Large intestine (tissue), 3 donors: Measurements from ENCODE around the gene RAB3IP. TPM values are rescaled to one million over a fixed set of nuclear protein-coding genes. Genes with fewer than 3 reads are reported as not detected.
A peak's percentile ranks its signal among the peaks of the same experiment; 100 is the strongest.
"Not testable (repeated sequence)": the region's sequence is repeated elsewhere in the genome, so short reads cannot be mapped to it uniquely, and the experiment has no call there.

Experiments used
- DNase-seq, 2 donors: peaks; one replicate each; pipeline versions ENCODE4 v3.0.0 to v3.0.0-alpha.2; 2013
- H3K27ac ChIP-seq: one replicate; pipeline ENCODE4 v1.5.1; 2013; ENCODE audit warnings: low read length
- H3K27me3 ChIP-seq: 2 replicates; pipeline ENCODE4 v1.6.1; 2013; ENCODE audit warnings: low read length; ENCODE audit not compliant: control insufficient read depth, insufficient read depth
- H3K36me3 ChIP-seq: 2 replicates; pipeline ENCODE4 v1.6.1; 2013; ENCODE audit warnings: low read length; ENCODE audit not compliant: control insufficient read depth, insufficient read depth
- H3K4me1 ChIP-seq: one replicate; pipeline ENCODE4 v1.6.1; 2013; ENCODE audit warnings: low read length; ENCODE audit not compliant: control insufficient read depth, insufficient read depth
- H3K4me3 ChIP-seq: one replicate; pipeline ENCODE4 v1.5.1; 2013; ENCODE audit warnings: low read length
- H3K9me3 ChIP-seq: one replicate; pipeline ENCODE4 v1.6.1; 2013; ENCODE audit warnings: mild to moderate bottlenecking, low read depth, low read length, moderate library complexity; ENCODE audit not compliant: control insufficient read depth
- WGBS: methylation state at CpG from one replicate; pipeline ENCODE4 v1.1.5; 2013; ENCODE audit warnings: low lambda C conversion rate; ENCODE audit not compliant: insufficient coverage; 5-methylcytosine and 5-hydroxymethylcytosine counted together
- polyA plus RNA-seq: library from polyadenylated mRNA; unstranded; fragments of 120-200 nt; gene quantifications from one replicate; pipeline ENCODE4 v1.2.1, GENCODE V29; 2013

RAB3IP gene
- polyA plus RNA-seq, 1 donor, result 58.6 TPM

GRCh38 chr12:69807101-69807897 is 68.6 kb downstream of the RAB3IP start:
- not testable (repeated sequence) for DNase-seq, H3K4me1 ChIP-seq, H3K4me3 ChIP-seq, H3K36me3 ChIP-seq, H3K27me3 ChIP-seq, H3K27ac ChIP-seq
- H3K9me3 ChIP-seq, result peaks cover 13% of the 10 kb centered on the region
- no CpG with 5 or more reads among the region's 62 CpGs for WGBS

GRCh38 chr12:69810870-69811498 is 72.3 kb downstream of the RAB3IP start:
- no peak for DNase-seq
- Histone ChIP-seq H3K27me3 (no peaks in the 10 kb centered on the region), H3K27ac (no peak overlapping the region), H3K4me3 (no peak overlapping the region), H3K4me1 (no peaks in the 10 kb centered on the region), H3K36me3 (peaks cover 2% of the 10 kb centered on the region), H3K9me3 (peaks cover 13% of the 10 kb centered on the region)
- WGBS, result 100% methylated on average over 2 of the region's 4 CpGs

GRCh38 chr12:69816082-69816481 is 77.4 kb downstream of the RAB3IP start:
- no peaks in the 10 kb centered on the region for H3K4me1 ChIP-seq
- H3K36me3 ChIP-seq, result peaks cover 2% of the 10 kb centered on the region
- 93% methylated on average over 3 of the region's 3 CpGs for WGBS
- no peaks in the 10 kb centered on the region for H3K27me3 ChIP-seq
- H3K9me3 ChIP-seq, result no peaks in the 10 kb centered on the region
- no peak overlapping the region for H3K27ac ChIP-seq
- no peak for DNase-seq
- no peak overlapping the region for H3K4me3 ChIP-seq

GRCh38 chr12:69821032-69821455 is 82.4 kb downstream of the RAB3IP start:
- Histone ChIP-seq H3K4me3 (no peak overlapping the region), H3K27me3 (no peaks in the 10 kb centered on the region), H3K9me3 (no peaks in the 10 kb centered on the region), H3K27ac (no peak overlapping the region), H3K36me3 (no peaks in the 10 kb centered on the region), H3K4me1 (peaks cover 4% of the 10 kb centered on the region)
- DNase-seq, result no peak
- 27% methylated on average over 3 of the region's 6 CpGs for WGBS

GRCh38 chr12:69821456-69822159 is 82.9 kb downstream of the RAB3IP start:
- H3K4me1 ChIP-seq, result peaks cover 8% of the 10 kb centered on the region
- no peaks in the 10 kb centered on the region for H3K36me3 ChIP-seq
- H3K4me3 ChIP-seq, result no peak overlapping the region
- H3K9me3 ChIP-seq, result no peaks in the 10 kb centered on the region
- DNase-seq, result no peak
- no peak overlapping the region for H3K27ac ChIP-seq
- 90% methylated on average over 2 of the region's 8 CpGs for WGBS
- no peaks in the 10 kb centered on the region for H3K27me3 ChIP-seq

GRCh38 chr12:69822201-69822860 is 83.7 kb downstream of the RAB3IP start:
- no peak overlapping the region for H3K4me3 ChIP-seq
- H3K4me1 ChIP-seq, result peaks cover 11% of the 10 kb centered on the region
- no peaks in the 10 kb centered on the region for H3K9me3 ChIP-seq
- WGBS, result 100% methylated on average over 2 of the region's 3 CpGs
- no peak overlapping the region for H3K27ac ChIP-seq
- no peak for DNase-seq
- no peaks in the 10 kb centered on the region for H3K36me3 ChIP-seq
- H3K27me3 ChIP-seq, result no peaks in the 10 kb centered on the region

- no peaks in the 10 kb centered on the region for H3K27me3 ChIP-seq
- H3K27ac ChIP-seq, result no peak overlapping the region
- H3K36me3 ChIP-seq, result no peaks in the 10 kb centered on the region
- no peak for DNase-seq
- no peak overlapping the region for H3K4me3 ChIP-seq
- H3K9me3 ChIP-seq, result no peaks in the 10 kb centered on the region
- peaks cover 11% of the 10 kb centered on the region for H3K4me1 ChIP-seq
Measured at GRCh38 chr12:69824028-69824427, 85.4 kb downstream of the RAB3IP start.

GRCh38 chr12:69824966-69825560 is 86.4 kb downstream of the RAB3IP start, which contains the start of gene MYRFL:
TSS of gene MYRFL (plus strand) at chr12:69825227. CDS start at chr12:69825518, 291 bp downstream.
- 48% methylated on average over 4 of the region's 5 CpGs for WGBS
- peak within 1 kb of the TSS; percentile 83 for H3K27ac ChIP-seq
- peak; percentile 38 to 81 for DNase-seq
- peaks cover 11% of the 10 kb centered on the region for H3K4me1 ChIP-seq
- no peaks in the 10 kb centered on the region for H3K36me3 ChIP-seq
- H3K27me3 ChIP-seq, result no peaks in the 10 kb centered on the region
- H3K9me3 ChIP-seq, result no peaks in the 10 kb centered on the region
- peak within 1 kb of the TSS; percentile 41 for H3K4me3 ChIP-seq

GRCh38 chr12:69828897-69829296 is 90.2 kb downstream of the RAB3IP start:
- Histone ChIP-seq H3K36me3 (no peaks in the 10 kb centered on the region), H3K27ac (no peak overlapping the region), H3K4me1 (peaks cover 21% of the 10 kb centered on the region), H3K9me3 (no peaks in the 10 kb centered on the region), H3K27me3 (no peaks in the 10 kb centered on the region), H3K4me3 (no peak overlapping the region)
- WGBS, result 100% methylated on average over 2 of the region's 5 CpGs
- no peak for DNase-seq

- no CpG with 5 or more reads among the region's 2 CpGs for whole genome bisulfite sequencing
- Histone ChIP-seq H3K27ac (peak overlapping the region; percentile 87), H3K4me1 (peaks cover 47% of the 10 kb centered on the region), H3K36me3 (no peaks in the 10 kb centered on the region), H3K9me3 (no peaks in the 10 kb centered on the region), H3K4me3 (no peak overlapping the region), H3K27me3 (no peaks in the 10 kb centered on the region)
- peak in 1 of 2 donors; percentile 42 for DNase-seq
Measured at GRCh38 chr12:69833696-69834095, 95.0 kb downstream of the RAB3IP start.
